Endodermal cell (in vitro differentiated cells): ENCODE measurements around the gene ZCCHC10. TPM values are rescaled to one million over a fixed set of nuclear protein-coding genes. Genes with fewer than 3 reads are reported as not detected.

ENCODE experiments used
- DNase-seq: peaks from one replicate; pipeline ENCODE4 v3.0.0-alpha.2; 2017
- H3K27ac ChIP-seq: 2 replicates; pipeline ENCODE4 v1.5.1; 2013; ENCODE audit warnings: mild to moderate bottlenecking, low read depth, low read length, moderate library complexity
- H3K27me3 ChIP-seq: 2 replicates; pipeline ENCODE4 v1.6.1; 2013; ENCODE audit warnings: mild to moderate bottlenecking, low read length, moderate library complexity; ENCODE audit not compliant: insufficient read depth, control insufficient read depth, poor library complexity, severe bottlenecking
- H3K36me3 ChIP-seq: 2 replicates; pipeline ENCODE4 v1.7.0; 2013; ENCODE audit warnings: mild to moderate bottlenecking, low read length, moderate library complexity; ENCODE audit not compliant: control insufficient read depth, insufficient read depth
- H3K4me1 ChIP-seq: one replicate; pipeline ENCODE4 v1.7.0; 2013; ENCODE audit warnings: low read length; ENCODE audit not compliant: control insufficient read depth, insufficient read depth
- H3K4me3 ChIP-seq: 2 replicates; pipeline ENCODE4 v1.5.1; 2013; ENCODE audit warnings: mild to moderate bottlenecking, low read length, moderate library complexity
- H3K9ac ChIP-seq: 2 replicates; pipeline ENCODE4 v1.6.1; 2013; ENCODE audit warnings: mild to moderate bottlenecking, low read length, moderate library complexity; ENCODE audit not compliant: poor library complexity, severe bottlenecking; ENCODE audit errors: extremely low read depth
- H3K9me3 ChIP-seq: 2 replicates; pipeline ENCODE4 v1.6.1; 2013; ENCODE audit warnings: mild to moderate bottlenecking, low read length, moderate library complexity; ENCODE audit not compliant: control insufficient read depth
- H3K27ac Mint-ChIP-seq: 2 replicates; pipeline ENCODE4 v1.8.0; 2020; ENCODE audit warnings: mixed read lengths
- H3K27me3 Mint-ChIP-seq: 2 replicates; pipeline ENCODE4 v1.8.0; 2021; ENCODE audit warnings: mild to moderate bottlenecking, mixed read lengths; ENCODE audit not compliant: insufficient read depth
- H3K36me3 Mint-ChIP-seq: 2 replicates; pipeline ENCODE4 v1.8.0; 2020; ENCODE audit warnings: low read depth, mixed read lengths
- H3K4me1 Mint-ChIP-seq: 2 replicates; pipeline ENCODE4 v1.8.0; 2020; ENCODE audit warnings: mixed read lengths
- H3K4me3 Mint-ChIP-seq: 2 replicates; pipeline ENCODE4 v1.8.0; 2020; ENCODE audit warnings: mild to moderate bottlenecking, moderate library complexity, mixed read lengths
- H3K9me3 Mint-ChIP-seq: 2 replicates; pipeline ENCODE4 v1.8.0; 2020; ENCODE audit warnings: mild to moderate bottlenecking, mixed read lengths
- CTCF ChIP-seq: fragments of 200-600 bp; sonication (generic); conservative IDR thresholded peaks from 2 replicates; pipeline ENCODE4 v1.5.0; 2021; ENCODE audit warnings: antibody characterized with exemption, mild to moderate bottlenecking
- WGBS, 2 experiments: methylation state at CpG; one replicate each; pipeline versions ENCODE4 v1.1.5 to v1.1.7; 2013; ENCODE audit warnings: missing lambda C conversion rate in 2 of 2, mixed read lengths in 1 of 2; ENCODE audit not compliant: insufficient coverage in 1 of 2, insufficient read length in 1 of 2; 5-methylcytosine and 5-hydroxymethylcytosine counted together
- total RNA-seq, 2 donors: library from RNA; stranded (reverse); fragmentation: NEBNext Ultra II Directional in 1 of 2; extraction: Animal tissue kit (Norgen Biotek cat#: 25700) in 1 of 2; gene quantifications; 2 replicates in 1 of 2; 3 replicates in 1 of 2; pipeline ENCODE4 v1.2.1, GENCODE V29; 2021

The ZCCHC10 gene
- total RNA-seq, 2 donors from 2014 or later = 35.1 to 36.6 TPM

GRCh38 chr5:133072021-133072420 lies 45.7 kb upstream of the ZCCHC10 start:
- H3K36me3 ChIP-seq = peaks cover 84% of the 10 kb centered on the region
- no peak for TF ChIP-seq CTCF
- WGBS, 2 experiments = 92 to 94% methylated on average over 2 to 4 of the region's 4 CpGs
- no peak overlapping the region for H3K4me3 ChIP-seq
- H3K4me3 Mint-ChIP-seq = no peak overlapping the region
- peaks cover 2% of the 10 kb centered on the region for H3K9me3 Mint-ChIP-seq
- H3K27me3 ChIP-seq = no peaks in the 10 kb centered on the region
- peak overlapping the region; percentile 82 for H3K27ac Mint-ChIP-seq
- H3K9ac ChIP-seq = no peak overlapping the region
- peaks cover 84% of the 10 kb centered on the region for H3K36me3 Mint-ChIP-seq
- H3K27me3 Mint-ChIP-seq = no peaks in the 10 kb centered on the region
- no peaks in the 10 kb centered on the region for H3K4me1 ChIP-seq
- no peaks in the 10 kb centered on the region for H3K9me3 ChIP-seq
- no peak for DNase-seq
- H3K4me1 Mint-ChIP-seq = peaks cover 12% of the 10 kb centered on the region
- H3K27ac ChIP-seq = no peak overlapping the region

- Mint-ChIP-seq H3K9me3 (peaks cover 2% of the 10 kb centered on the region), H3K4me1 (peaks cover 12% of the 10 kb centered on the region), H3K27ac (no peak overlapping the region), H3K4me3 (no peak overlapping the region), H3K36me3 (peaks cover 57% of the 10 kb centered on the region), H3K27me3 (no peaks in the 10 kb centered on the region)
- Histone ChIP-seq H3K9ac (no peak overlapping the region), H3K36me3 (peaks cover 66% of the 10 kb centered on the region), H3K27ac (no peak overlapping the region), H3K9me3 (no peaks in the 10 kb centered on the region), H3K27me3 (no peaks in the 10 kb centered on the region), H3K4me1 (no peaks in the 10 kb centered on the region), H3K4me3 (no peak overlapping the region)
- no peak for DNase-seq
- WGBS, 2 experiments = 92% methylated on average over 2 of the region's 2 CpGs
- TF ChIP-seq CTCF = no peak
Observed at GRCh38 chr5:133066045-133066444, 39.7 kb upstream of the ZCCHC10 start.

DNA sequence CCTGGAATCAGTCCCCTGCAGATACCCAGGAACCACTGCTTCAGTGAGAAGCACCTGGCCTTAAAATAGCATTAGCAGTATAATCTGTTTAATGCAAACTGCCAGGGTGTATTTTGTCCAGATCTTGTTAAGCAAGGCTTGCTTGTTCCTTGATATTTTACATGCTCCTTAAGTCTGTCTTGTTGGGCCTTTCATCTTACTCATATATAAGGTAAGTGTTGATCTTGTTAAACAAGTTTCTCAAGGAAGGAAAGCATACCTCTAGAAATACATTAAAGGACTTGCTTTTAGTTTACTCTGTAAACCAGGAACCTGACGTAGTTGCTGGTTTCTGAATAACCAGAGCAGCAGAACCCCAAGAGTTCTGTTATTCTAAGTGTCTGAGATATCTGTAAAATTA lies 39.1 kb upstream of the ZCCHC10 start:
- Mint-ChIP-seq H3K4me3 (no peak overlapping the region), H3K9me3 (no peaks in the 10 kb centered on the region), H3K36me3 (peaks cover 53% of the 10 kb centered on the region), H3K4me1 (peaks cover 10% of the 10 kb centered on the region), H3K27ac (no peak overlapping the region), H3K27me3 (no peaks in the 10 kb centered on the region)
- no peaks in the 10 kb centered on the region for H3K9me3 ChIP-seq
- no peak overlapping the region for H3K27ac ChIP-seq
- H3K4me1 ChIP-seq = no peaks in the 10 kb centered on the region
- peaks cover 61% of the 10 kb centered on the region for H3K36me3 ChIP-seq
- DNase-seq = no peak
- no peak overlapping the region for H3K9ac ChIP-seq
- no peak overlapping the region for H3K4me3 ChIP-seq
- 29 to 43% methylated on average over 1 of the region's 1 CpG for WGBS, 2 experiments
- TF ChIP-seq CTCF = no peak
- H3K27me3 ChIP-seq = no peaks in the 10 kb centered on the region
